NCI-H2171 treated with DMSO at 0.1 percent for 48 hours (cell line): Measurements from ENCODE around the gene TRPM8.

Experiments
- DNase-seq: peaks from one replicate; lab custom pipeline; 2025; lab: John Stamatoyannopoulos, UW

Gene TRPM8

DNA sequence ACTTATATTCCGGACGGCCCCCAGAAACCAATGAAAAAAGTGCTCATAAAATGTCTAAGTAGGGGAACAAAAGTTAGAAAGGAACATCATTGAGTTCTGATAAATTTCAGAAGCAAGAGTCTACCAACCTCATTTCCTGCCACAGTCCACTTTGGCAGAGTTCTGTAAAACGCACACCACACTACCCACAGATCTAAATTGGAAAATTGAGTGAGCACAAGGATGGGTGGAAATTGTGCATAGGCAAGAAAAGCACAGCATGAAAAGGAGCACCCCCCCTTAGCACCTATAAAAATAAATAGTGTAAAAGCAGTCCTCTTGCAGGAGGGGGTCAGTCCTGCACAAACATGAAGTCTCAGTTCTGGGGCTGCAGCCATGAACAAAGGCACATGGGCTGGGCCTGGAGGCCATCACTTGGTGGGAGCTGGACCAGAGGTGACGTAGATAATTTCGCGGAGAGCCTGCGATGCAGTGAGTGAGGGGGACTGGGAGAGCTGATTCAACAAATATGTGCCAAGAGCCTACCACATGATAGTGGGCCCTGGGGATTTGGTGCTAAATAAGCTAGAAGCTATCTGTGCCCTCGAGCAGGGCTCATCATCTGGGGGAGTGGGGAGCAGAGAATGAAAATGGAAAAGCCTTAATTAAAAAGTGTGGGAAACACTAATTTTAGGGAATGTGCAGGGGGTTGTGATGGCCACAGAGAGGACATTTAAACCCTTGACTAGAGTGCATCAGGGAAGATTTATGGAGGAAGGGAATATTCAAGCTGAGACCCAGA is 84.4 kb downstream of the TRPM8 start:
- DNase-seq, result no peak

DNA sequence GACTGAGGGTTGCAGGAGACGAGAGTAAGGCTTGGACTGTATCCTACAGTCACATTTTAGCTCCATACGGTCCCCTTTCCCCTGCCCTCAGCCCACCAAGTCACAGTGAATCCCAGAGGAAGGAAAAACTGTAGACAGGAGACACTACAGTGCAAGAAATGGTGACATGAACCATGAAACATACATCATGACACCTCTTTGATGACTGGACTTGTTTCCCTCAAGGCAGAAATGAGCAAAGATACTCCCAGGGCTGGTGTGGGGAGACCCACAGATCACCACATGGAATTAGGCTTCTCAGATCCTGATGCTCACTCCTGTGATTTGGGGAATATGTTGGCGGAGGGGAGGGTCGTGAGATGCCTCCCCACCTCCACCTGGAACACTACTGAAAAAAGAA is 85.1 kb downstream of the TRPM8 start:
- DNase-seq, result no peak

DNA sequence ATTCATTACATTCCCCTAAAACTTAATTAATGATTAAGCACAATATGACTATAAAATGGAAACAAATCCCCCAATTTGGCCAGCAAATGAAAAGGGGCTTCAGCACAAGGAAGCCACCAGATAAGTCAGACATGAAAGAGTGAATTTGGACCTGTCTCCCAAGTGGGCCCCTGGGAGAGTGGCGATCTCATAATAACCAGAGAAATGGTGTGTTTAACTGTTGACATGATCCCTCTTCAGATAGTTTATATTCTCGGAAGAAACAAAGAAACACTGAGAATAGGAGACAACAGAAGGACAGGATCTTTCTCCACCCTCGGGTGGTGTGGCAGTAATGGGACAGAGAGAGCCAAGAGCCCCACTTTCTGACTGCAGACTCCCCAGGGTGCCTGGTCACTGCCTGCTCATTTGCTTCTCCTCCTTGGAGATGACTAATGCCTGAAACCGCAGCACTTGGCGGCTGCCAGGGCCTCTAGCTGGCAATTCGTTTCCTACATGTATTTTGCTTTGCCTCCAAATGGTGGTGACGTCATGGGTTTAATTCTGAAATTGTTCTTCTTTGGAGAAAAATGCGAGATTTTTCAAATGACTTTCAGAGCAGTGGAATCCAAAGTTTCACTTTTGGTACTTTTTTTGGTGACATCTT is 86.9 kb downstream of the TRPM8 start:
- DNase-seq, result no peak

DNA sequence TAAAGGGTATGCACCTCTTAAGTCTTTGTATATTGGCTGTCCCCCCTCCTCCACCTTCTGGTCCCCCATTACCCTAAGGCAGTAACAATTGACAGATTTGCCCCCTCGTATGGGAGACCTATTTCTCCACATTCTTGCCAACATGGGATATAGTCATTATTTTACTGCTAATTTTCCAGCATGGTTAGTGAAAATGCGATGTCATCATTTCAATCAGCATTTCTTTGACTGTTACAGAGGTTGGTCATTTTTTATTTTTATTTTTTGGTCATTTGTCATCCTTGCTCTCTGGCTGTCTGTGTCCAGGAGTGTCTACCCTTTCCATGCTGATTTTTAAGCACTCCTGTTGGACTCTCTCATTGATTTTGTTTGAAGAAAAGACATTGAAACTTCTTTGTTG is 88.0 kb downstream of the TRPM8 start:
- no peak for DNase-seq

DNA sequence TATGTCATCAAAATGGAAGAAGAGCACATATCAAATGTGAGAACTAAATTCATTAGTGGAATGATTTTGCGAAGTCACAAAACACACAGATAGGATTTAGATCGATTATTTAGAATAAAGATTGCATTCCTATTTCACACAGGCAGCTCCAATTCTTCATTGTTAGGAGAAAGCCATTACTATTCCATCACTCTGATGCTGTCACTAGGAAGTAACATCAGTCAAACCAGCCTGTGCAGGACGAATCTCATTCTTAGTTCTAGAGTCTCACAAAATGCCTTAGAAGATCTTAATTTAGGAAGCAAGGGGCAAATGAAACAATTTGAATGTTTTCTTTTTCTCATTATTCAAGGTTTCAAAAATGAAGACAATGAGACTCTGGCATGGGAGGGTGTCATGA is 89.3 kb downstream of the TRPM8 start:
- no peak for DNase-seq

DNA sequence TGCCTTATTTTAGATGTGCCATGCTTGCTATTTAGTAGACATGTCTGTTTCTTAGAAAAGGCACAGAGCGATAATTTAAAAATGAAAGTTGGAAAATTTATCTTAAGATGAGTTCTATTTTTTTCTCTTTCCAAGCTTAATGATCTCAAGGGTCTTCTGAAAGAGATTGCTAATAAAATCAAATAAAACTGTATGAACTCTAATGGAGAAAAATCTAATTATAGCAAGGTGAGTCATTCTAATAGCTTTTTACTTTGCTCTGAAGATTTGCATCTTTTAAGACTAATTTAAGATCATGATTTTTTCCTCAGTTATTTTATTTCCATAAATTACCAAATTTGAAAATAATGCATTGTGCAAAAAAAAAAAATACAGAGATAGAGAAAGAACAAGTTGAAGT is 97.3 kb downstream of the TRPM8 start:
- DNase-seq, result no peak

DNA sequence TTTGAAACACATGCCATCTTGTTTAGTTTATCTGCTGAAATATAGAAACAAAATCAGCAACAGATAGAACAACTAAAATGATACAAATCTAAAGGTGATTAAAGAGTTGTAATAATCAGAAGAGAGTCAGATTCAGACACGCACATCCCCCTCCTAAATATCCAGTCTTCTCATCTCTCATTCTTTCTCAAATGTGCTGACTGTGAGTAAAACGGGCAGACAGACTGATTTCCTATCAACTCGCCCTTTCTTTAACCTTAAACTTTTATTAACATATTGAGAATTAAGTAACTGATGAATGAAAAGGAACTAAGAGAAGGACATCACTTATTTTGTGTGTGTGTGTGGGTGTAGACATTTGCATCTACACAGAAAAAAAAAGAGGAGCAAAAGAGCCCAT is 98.7 kb downstream of the TRPM8 start:
- DNase-seq, result no peak

DNA sequence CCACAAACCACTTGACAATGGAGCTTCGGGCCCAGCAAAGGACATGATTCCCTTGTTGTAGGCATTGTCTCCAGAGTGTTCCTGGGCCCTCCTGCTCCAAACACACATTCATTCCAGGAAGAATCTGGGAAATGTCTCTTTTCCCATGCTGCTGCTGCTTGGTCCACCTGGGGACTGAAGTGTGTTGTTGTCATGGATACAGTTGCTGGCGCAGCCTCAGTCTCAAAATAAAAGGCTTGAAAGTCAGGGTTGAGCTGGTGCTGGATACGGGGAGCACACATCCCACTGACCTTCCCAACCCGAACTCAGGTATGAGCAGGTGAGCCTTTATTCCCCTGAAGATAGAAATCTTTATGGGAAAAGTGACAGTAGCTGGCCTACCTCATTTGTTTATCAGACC is 102.7 kb downstream of the TRPM8 start:
- DNase-seq, result no peak

DNA sequence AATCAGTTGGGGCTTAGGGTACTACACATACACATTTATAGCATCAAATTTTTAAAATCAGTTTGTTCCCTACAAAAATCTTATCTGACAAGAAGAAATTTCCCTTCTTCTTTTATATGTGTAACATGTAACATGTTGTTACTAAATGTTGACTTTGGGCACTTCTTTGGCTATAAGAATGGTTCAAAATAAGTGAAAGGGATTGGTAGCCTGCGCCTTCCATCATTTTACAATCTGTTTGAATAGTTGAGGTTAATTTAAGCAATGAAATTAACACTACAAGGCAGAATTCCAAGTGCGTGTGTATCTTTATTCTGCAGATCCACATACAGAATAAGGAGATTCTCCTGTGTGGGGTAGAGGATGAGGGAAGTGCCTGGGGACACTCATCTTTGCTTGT is 103.2 kb downstream of the TRPM8 start:
- DNase-seq, result no peak

DNA sequence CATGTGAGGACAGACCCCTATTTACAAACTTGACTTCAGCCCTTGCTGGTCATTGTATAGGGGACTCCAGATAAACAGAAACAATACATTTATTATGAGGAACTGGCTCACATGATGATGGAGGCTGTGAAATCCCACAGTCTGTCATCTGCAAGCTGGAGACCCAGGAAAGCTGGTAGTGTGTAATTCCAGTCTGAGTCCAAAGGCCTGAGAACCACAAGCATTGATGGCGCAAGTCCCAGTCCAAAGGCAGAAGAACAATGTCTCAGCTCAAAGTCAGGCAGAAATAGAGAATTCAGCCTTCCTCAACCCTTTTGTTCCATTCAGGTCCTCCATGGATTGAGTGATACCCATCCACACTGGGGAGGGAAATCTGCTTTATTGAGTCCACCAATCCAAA is 105.3 kb downstream of the TRPM8 start:
- DNase-seq, result no peak

DNA sequence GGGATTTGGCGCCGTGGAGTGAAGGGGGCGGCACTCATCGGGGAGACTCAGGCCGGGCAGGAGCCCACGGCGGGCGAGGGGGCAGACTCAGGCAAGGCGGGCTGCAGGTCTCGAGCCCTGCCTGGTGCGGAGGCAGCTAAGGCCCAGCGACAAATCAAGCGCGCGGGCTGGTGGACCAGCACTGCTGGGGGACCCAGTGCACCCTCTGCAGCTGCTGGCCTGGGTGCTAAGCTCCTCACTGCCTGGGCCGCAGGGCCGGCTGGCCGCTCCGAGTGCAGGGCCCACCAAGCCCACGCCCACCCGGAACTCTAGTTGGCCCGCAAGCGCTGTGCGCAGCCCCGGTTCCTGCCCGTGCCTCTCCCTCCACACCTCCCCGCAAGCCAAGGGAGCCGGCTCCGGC is 107.1 kb downstream of the TRPM8 start:
- no peak for DNase-seq

DNA sequence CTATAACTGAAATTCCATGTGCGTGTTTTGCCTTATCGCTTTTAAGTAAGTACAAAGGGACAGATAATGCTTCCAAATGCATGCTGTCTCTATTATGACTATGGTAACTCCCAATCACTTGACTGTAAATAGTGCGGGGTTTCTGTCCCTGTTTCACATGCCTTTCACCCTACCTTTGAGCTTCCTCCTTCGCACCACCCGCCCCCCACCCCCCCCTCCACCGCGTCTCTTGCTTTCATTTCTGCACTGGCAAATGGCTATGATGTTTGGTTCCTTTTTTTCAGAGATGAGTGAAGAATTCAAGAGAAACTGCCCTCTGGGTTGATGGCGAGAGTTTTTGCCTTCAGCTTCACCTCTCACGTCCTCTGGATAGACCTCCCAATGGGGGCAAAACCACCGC is 108.3 kb downstream of the TRPM8 start:
- DNase-seq, result no peak

DNA sequence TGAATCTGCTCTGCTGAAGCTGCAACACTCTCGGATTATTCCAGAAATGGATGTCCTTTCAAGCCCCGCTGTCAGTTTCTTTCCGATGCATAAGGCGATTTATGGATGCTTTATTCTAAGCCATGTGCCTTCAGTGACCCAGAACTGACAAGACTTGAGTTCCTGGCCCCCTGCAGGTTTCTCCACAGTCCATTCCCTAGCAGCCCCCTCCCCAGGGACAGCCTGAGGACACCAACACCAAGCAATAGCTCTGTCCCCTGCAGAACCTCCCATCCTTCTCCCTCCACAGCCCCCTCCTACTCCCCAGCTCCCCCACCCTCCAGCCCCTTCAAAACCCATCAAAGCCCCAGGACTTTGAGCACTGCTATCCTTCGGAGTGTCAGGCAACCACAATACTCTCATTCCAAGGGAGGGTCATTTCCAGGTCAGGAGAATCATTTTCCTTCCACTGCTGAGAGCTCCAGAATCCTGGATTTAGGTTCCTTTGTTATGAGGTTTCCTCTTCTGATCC is 108.8 kb downstream of the TRPM8 start:
- DNase-seq, result no peak

DNA sequence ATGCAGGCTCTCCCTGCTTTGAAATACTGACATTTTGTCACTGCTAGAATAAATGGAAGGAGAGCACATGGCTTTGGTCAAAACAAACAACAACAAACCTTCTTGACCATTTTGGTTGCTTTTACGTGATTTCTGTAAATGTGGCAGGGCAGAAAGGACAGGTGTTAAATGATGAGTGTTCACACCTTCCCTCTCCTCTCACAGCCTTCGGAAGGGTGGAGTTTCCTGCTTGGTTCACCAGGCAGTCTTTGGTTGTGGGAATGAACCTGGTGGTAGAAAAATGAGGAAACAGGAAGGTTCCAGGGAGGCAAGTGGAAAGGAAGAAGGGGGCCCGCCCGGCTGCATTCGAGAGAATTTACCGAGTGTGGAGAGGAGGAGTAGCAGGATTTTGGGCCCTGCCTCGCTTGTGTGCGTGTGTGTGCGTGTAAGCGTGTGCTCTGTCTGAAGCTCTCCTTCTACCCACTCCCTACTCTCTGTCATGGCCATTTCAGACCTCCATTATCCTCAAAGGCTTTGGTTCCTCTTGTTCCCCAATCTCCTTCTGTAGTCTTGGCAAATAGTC is 109.6 kb downstream of the TRPM8 start:
- DNase-seq, result no peak

DNA sequence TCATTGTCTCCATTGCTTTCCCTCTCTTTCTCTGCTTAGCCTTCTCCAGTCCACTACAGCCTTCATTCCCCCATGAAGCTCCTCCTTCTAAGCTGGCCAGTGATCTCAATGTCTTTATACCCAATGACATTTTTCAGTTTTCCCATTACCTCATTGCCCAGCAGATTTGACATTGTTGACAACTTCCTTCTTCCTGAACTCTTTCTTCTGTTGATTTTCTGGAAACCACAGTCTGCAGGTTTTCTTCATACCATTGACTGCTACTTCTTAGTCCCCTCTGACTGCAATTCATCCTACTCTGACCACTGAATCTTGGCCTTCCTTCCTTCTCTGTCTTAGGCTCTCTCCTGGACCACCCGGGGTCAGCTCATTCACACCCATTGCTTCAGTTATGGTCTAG is 110.5 kb downstream of the TRPM8 start:
- no peak for DNase-seq

DNA sequence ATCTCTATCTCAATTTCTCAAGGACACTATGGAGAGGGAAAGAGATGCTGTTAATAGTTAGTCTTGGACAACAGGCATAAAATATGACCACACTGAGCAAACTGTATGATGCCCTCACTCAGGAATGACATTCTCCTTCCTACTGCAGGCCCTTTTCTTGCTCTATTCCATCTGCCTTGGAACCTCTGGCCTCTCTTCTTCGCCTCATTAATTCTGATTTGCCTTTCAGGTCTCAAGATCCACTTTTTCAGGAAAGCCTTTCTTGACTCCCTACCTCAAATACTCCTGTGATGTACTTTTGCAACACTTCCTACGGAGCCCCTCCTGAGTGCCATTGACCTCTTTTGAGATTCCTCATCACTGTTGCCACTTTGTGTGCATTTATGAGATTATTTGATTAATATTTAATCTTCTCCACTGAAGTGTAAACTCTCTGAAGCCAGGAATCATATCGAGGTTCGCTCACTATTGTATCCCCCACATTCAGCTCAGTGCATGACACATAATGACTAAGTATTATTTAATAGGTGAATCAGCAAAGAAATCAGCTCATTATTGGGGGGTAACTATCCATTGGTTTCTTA is 112.1 kb downstream of the TRPM8 start:
- DNase-seq, result no peak

DNA sequence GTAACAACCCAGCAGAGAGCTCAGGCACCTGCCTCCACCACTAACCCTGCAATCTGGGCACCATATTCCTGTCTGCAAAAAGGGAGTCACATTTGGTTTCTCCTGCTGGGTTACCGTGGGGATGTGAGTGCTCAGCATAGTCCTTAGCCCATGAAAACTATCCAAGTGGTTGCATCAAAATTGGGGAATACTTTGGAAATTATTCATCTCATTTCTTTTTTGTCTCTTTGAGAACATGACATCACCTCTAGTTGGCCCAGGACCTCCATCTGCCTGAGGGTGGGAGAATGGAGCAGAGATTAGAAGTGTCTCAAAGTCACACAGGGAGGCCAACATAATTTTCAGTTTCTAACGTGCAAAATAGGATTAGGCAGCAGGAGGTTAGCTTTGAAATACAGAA is 114.0 kb downstream of the TRPM8 start:
- no peak for DNase-seq

DNA sequence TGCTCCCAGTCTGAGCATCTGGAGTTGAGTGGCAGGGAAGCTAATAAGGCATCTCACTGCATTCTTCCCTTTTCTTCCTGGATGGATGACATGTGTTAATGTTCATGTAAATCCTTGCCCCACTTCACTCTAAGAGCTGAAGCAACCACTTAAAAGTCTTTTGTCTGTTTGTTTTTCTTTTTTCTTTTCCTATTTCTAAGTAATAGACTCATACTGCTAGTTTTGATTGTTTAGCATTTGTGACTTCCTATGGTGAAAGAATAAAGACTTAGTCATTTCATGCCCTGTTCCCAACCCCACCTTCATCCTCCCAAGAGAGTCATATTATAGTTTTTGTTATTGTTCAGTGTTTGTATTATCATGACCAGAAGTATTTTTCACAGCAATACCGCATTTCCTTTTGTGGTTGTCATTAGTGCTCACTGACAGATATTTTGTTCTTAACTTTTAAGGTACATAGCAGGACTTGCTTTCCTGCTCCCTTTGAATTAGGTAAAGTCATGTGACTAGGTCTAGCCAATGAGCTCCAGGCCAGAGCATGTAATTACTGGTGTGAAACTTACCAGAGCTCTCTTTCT is 115.2 kb downstream of the TRPM8 start:
- DNase-seq, result no peak

DNA sequence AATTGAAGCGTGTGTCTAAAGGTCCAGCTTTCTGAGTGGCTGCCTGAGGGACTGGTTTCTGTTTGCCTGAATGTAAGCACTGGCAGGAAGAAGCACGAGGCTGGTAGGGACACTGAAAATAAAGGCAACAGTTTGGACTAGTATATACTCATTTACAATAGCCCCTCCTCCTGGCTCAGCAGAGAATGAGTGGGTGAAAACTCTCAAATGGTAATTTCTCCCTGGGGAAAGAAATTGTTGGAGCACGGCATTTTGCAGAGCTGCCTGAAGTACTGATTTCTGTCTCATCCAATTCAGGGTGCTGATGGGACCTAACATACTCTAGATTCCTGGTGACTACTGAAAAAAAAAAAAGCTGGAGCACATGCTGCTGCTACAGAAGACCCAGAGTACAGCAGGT is 116.0 kb downstream of the TRPM8 start:
- no peak for DNase-seq

DNA sequence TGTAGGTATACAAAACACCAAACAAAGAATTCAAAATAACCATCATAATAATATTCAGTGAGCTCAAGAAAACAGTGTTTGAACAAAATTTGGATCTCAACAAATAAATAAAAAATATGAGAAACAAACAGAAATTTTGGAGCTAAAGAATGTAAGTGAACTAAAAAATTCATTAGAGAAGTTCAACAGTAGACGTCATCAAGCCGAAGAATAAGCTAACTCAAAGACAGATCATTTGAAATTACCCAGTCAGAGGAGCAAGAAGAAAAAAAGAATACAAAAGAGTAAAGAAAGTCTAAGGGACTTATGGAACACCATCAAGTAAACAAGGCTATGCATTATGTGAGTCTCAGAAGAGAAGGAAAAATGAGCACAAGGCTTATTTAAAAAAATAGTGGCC is 116.7 kb downstream of the TRPM8 start:
- DNase-seq, result no peak

DNA sequence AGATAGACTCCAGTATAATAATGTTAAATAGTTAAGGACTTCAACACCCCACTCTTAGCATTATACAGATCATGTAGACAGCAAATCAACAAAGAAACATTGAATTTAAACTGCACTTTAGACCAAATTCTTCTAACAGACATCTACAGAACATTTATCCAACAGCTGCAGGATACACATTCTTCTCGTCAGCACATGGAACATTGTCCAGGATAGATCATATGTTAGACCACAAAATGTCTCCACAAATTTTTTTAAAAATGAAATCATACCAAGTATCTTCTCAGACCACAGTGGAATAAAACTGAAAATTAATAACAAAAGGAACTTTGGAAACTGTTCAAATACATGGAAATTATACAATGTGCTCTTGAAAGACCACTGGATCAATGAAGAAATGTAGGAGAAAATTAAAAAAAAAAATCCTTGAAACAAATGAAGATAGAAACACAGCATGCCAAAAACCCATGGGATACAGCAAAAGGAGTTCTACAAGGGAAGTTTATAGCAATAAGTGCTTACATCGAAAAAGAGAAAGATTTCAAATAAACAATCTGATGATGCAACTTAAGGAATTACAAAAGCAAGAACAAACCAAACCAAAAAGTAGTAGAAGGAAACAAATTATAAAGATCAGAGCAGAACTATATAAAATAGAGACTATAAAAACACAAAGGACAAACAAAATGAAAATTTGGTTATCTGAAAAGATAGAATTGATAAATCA is 121.1 kb downstream of the TRPM8 start:
- no peak for DNase-seq

DNA sequence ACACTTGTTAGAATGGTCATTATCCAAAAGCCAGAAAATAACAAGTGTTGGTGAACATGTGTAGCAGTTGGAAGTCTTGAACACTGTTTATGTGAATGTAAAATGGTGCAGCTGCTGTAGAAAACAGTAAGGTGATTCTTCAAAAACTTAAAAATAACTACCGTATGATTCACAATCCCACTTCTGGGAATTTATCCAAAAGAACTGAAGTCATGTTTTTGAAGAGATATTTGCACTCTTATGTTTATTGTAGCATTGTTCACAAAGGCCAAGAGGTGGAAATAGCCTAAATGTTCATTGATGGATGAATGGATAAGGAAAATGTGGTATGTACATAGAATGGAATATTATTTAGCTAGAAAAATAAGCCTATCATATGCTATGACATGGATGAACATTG is 127.0 kb downstream of the TRPM8 start:
- no peak for DNase-seq
